ENCODE results near the gene VSNL1. TPM values are rescaled to one million over a fixed set of nuclear protein-coding genes. Genes with fewer than 3 reads are reported as not detected.

The VSNL1 gene
- total RNA-seq, 1 experiment from 2014 or later = 9.9 TPM

- H3K4me2 ChIP-seq (ENCODE audit: insufficient read depth, insufficient read length, low read length) = no peak overlapping the region
Measured at GRCh38 chr2:17643031-17643615, 102.6 kb downstream of the VSNL1 start.

More at GRCh38 chr2:17643031-17643615, 102.6 kb downstream of the VSNL1 start:
- H2AFZ ChIP-seq (ENCODE audit: low read length) = no peak overlapping the region
- no peak for DNase-seq
- H2BK5ac ChIP-seq (ENCODE audit: insufficient read length, low read length) = no peak overlapping the region
- no peaks in the 10 kb centered on the region for H3K27me3 Mint-ChIP-seq (ENCODE audit: low read depth)
- no peaks in the 10 kb centered on the region for H4K20me1 ChIP-seq (ENCODE audit: control insufficient read depth, insufficient read depth, insufficient read length)
- H3K9ac ChIP-seq (ENCODE audit: extremely low read depth, insufficient read length, low read length) = no peak overlapping the region
- H3K4me1 Mint-ChIP-seq = peaks cover 24 to 31% of the 10 kb centered on the region in 2 experiments
- H3K56ac ChIP-seq (ENCODE audit: insufficient read length, low read depth, low read length) = no peak overlapping the region
- no peak overlapping the region for H2AK5ac ChIP-seq (ENCODE audit: insufficient read length, low read length)
- no peaks in the 10 kb centered on the region for H3K9me3 Mint-ChIP-seq
- peak overlapping the region in 1 of 3 experiments; percentile 88; a peak in 3 of 7 replicates for H3K27ac Mint-ChIP-seq
- H3K4ac ChIP-seq (ENCODE audit: low read depth, low read length) = no peak overlapping the region
- H3K23ac ChIP-seq (ENCODE audit: insufficient read length, low read depth, low read length) = no peak overlapping the region
- no peak overlapping the region for H2BK20ac ChIP-seq (ENCODE audit: low read depth, low read length, poor library complexity, severe bottlenecking)
- no peak overlapping the region for H3T11ph ChIP-seq (ENCODE audit: low read length)
- no peak overlapping the region for H2BK120ac ChIP-seq (ENCODE audit: low read depth, low read length, poor library complexity, severe bottlenecking)
- H3K4me3 Mint-ChIP-seq = no peak overlapping the region
- no peak overlapping the region for H4K5ac ChIP-seq (ENCODE audit: insufficient read length, low read depth, low read length)
- no peaks in the 10 kb centered on the region for H3K9me3 ChIP-seq (ENCODE audit: control insufficient read depth, low read depth, low read length)
- no peak overlapping the region for H3K27ac ChIP-seq (ENCODE audit: insufficient read length, low read depth, low read length)
- no peak overlapping the region for H2BK12ac ChIP-seq (ENCODE audit: insufficient read length, low read depth, low read length)
- H4K8ac ChIP-seq (replicated peaks; ENCODE audit: insufficient read length, low read depth, low read length) = no peak overlapping the region
- H2BK15ac ChIP-seq (ENCODE audit: low read depth, low read length) = no peak overlapping the region
- no peaks in the 10 kb centered on the region for H3K27me3 ChIP-seq (ENCODE audit: insufficient read depth, low read length)
- no peaks in the 10 kb centered on the region for H3K23me2 ChIP-seq (ENCODE audit: insufficient read length, low read depth, low read length, poor library complexity, severe bottlenecking)
- no peaks in the 10 kb centered on the region for H3K79me1 ChIP-seq (ENCODE audit: insufficient read depth, low read depth, low read length, poor library complexity, severe bottlenecking)
- WGBS (ENCODE audit: extremely low coverage, insufficient read length, low lambda C conversion rate) = no CpG with 5 or more reads among the region's 6 CpGs
- no peak overlapping the region for H4K91ac ChIP-seq (ENCODE audit: insufficient read length, low read depth, low read length)
- no peak overlapping the region for H3K18ac ChIP-seq (ENCODE audit: insufficient read length, low read depth, low read length)
- peaks cover 0 to 8% (median 0%) of the 10 kb centered on the region in 3 experiments; a peak in 3 of 7 replicates for H3K36me3 Mint-ChIP-seq (ENCODE audit: insufficient read depth in 1 of 3, low read depth in 3 of 3)
- no peak overlapping the region for H3K14ac ChIP-seq (ENCODE audit: insufficient read depth, low read length)
- TF ChIP-seq CTCF (conservative IDR thresholded peaks at IDR 0.05) = no peak
- no peaks in the 10 kb centered on the region for H3K79me2 ChIP-seq (ENCODE audit: insufficient read depth, low read length)
- no peaks in the 10 kb centered on the region; the same call in 1 of the 2 replicates for H3K4me1 ChIP-seq (ENCODE audit: insufficient read depth, low read length)
